ENCODE data around the gene GNG12.

- TF ChIP-seq GATAD2B (IDR thresholded peaks at IDR 0.05; ENCODE audit: borderline replicate concordance) (no peak), CTCF (IDR thresholded peaks at IDR 0.05 in 2 of 3, conservative IDR thresholded peaks at IDR 0.05 in 1 of 3; ENCODE audit: insufficient read depth in 2 of 3, low read depth in 1 of 3, low read length in 3 of 3) (no peak), CHD2 (IDR thresholded peaks at IDR 0.05; ENCODE audit: low read depth, low read length) (no peak)
These were observed 177.7 kb downstream of the GNG12 start for GRCh38 chr1:67655581-67655980.

All from K562 (cell line).